ENCODE data around the gene ABCC11.
"Not testable (repeated sequence)": the region's sequence is repeated elsewhere in the genome, so short reads cannot be mapped to it uniquely, and the experiment has no call there.

ABCC11 gene

GRCh38 chr16:48193846-48194245 is 53.5 kb downstream of the ABCC11 start:
- Histone ChIP-seq H3K36me3 (ENCODE audit: control insufficient read depth in 4 of 4, insufficient read depth in 4 of 4, low read length in 3 of 4) (no peaks in the 10 kb centered on the region), H3K4me1 (ENCODE audit: control extremely low read depth in 1 of 4, control insufficient read depth in 4 of 4, insufficient read depth in 4 of 4, low read length in 3 of 4) (peaks cover 0 to 4% (median 0%) of the 10 kb centered on the region in 4 experiments), H3K27me3 (replicated peaks in 2 of 5; ENCODE audit: control insufficient read depth in 4 of 5, insufficient read depth in 5 of 5, low read length in 4 of 5) (peaks cover 0 to 3% (median 0%) of the 10 kb centered on the region in 5 experiments), H3K4me3 (ENCODE audit: control insufficient read depth in 1 of 7, extremely low read depth in 1 of 7, insufficient read depth in 4 of 7, low read depth in 2 of 7, low read length in 6 of 7) (no peak overlapping the region), H3K9me3 (ENCODE audit: control extremely low read depth in 1 of 5, control insufficient read depth in 4 of 5, insufficient read depth in 2 of 5, low read depth in 1 of 5, low read length in 4 of 5) (peaks cover 0 to 3% (median 0%) of the 10 kb centered on the region in 5 experiments), H3K27ac (ENCODE audit: insufficient read depth in 1 of 2, low read depth in 1 of 2, low read length in 2 of 2, poor library complexity in 1 of 2, severe bottlenecking in 2 of 2) (no peak overlapping the region)
- ChIA-PET CTCF (no interaction called here), POLR2A (interaction anchor here (0.6 kb wide), 1 partner anchor 1260 kb away, joined by 3 read pairs; no protein-coding TSS in a partner anchor)
- WGBS (ENCODE audit: insufficient coverage) = 86% methylated on average over 5 of the region's 7 CpGs
- no peak for DNase-seq

- no peaks in the 10 kb centered on the region for H3K27me3 ChIP-seq (replicated peaks in 2 of 5; ENCODE audit: control insufficient read depth in 4 of 5, insufficient read depth in 5 of 5, low read length in 4 of 5)
- no peaks in the 10 kb centered on the region for H3K9me3 ChIP-seq (ENCODE audit: control extremely low read depth in 1 of 5, control insufficient read depth in 4 of 5, insufficient read depth in 2 of 5, low read depth in 1 of 5, low read length in 4 of 5)
- no peaks in the 10 kb centered on the region for H3K36me3 ChIP-seq (ENCODE audit: control insufficient read depth in 4 of 4, insufficient read depth in 4 of 4, low read length in 3 of 4)
- peaks cover 0 to 16% (median 0%) of the 10 kb centered on the region in 4 experiments for H3K4me1 ChIP-seq (ENCODE audit: control extremely low read depth in 1 of 4, control insufficient read depth in 4 of 4, insufficient read depth in 4 of 4, low read length in 3 of 4)
- no peak overlapping the region for H3K4me3 ChIP-seq (ENCODE audit: control insufficient read depth in 1 of 7, extremely low read depth in 1 of 7, insufficient read depth in 4 of 7, low read depth in 2 of 7, low read length in 6 of 7)
- ChIA-PET POLR2A (no interaction called here), CTCF (no interaction called here)
- 77% methylated on average over 2 of the region's 6 CpGs for WGBS (ENCODE audit: insufficient coverage)
- H3K27ac ChIP-seq (ENCODE audit: insufficient read depth in 1 of 2, low read depth in 1 of 2, low read length in 2 of 2, poor library complexity in 1 of 2, severe bottlenecking in 2 of 2) = no peak overlapping the region
- DNase-seq = peak in 2 of 3 donors; percentile 28 to 39
These were observed 58.8 kb downstream of the ABCC11 start for GRCh38 chr16:48188449-48189102.

GRCh38 chr16:48187779-48188178 is 59.6 kb downstream of the ABCC11 start:
- WGBS (ENCODE audit: insufficient coverage) = 100% methylated on average over 4 of the region's 4 CpGs
- no peaks in the 10 kb centered on the region for H3K9me3 ChIP-seq (ENCODE audit: control extremely low read depth in 1 of 5, control insufficient read depth in 4 of 5, insufficient read depth in 2 of 5, low read depth in 1 of 5, low read length in 4 of 5)
- no peaks in the 10 kb centered on the region for H3K36me3 ChIP-seq (ENCODE audit: control insufficient read depth in 4 of 4, insufficient read depth in 4 of 4, low read length in 3 of 4)
- CTCF ChIA-PET = no interaction called here
- no peak overlapping the region for H3K4me3 ChIP-seq (ENCODE audit: control insufficient read depth in 1 of 7, extremely low read depth in 1 of 7, insufficient read depth in 4 of 7, low read depth in 2 of 7, low read length in 6 of 7)
- POLR2A ChIA-PET = no interaction called here
- DNase-seq = no peak
- peaks cover 0 to 16% (median 0%) of the 10 kb centered on the region in 4 experiments for H3K4me1 ChIP-seq (ENCODE audit: control extremely low read depth in 1 of 4, control insufficient read depth in 4 of 4, insufficient read depth in 4 of 4, low read length in 3 of 4)
- H3K27ac ChIP-seq (ENCODE audit: insufficient read depth in 1 of 2, low read depth in 1 of 2, low read length in 2 of 2, poor library complexity in 1 of 2, severe bottlenecking in 2 of 2) = no peak overlapping the region
- H3K27me3 ChIP-seq (replicated peaks in 2 of 5; ENCODE audit: control insufficient read depth in 4 of 5, insufficient read depth in 5 of 5, low read length in 4 of 5) = no peaks in the 10 kb centered on the region

GRCh38 chr16:48184681-48185080 is 62.7 kb downstream of the ABCC11 start:
- Histone ChIP-seq H3K9me3 (ENCODE audit: control extremely low read depth in 1 of 5, control insufficient read depth in 4 of 5, insufficient read depth in 2 of 5, low read depth in 1 of 5, low read length in 4 of 5) (no peaks in the 10 kb centered on the region), H3K27me3 (replicated peaks in 2 of 5; ENCODE audit: control insufficient read depth in 4 of 5, insufficient read depth in 5 of 5, low read length in 4 of 5) (no peaks in the 10 kb centered on the region), H3K4me3 (ENCODE audit: control insufficient read depth in 1 of 7, extremely low read depth in 1 of 7, insufficient read depth in 4 of 7, low read depth in 2 of 7, low read length in 6 of 7) (no peak overlapping the region), H3K4me1 (ENCODE audit: control extremely low read depth in 1 of 4, control insufficient read depth in 4 of 4, insufficient read depth in 4 of 4, low read length in 3 of 4) (peaks cover 0 to 16% (median 0%) of the 10 kb centered on the region in 4 experiments), H3K36me3 (ENCODE audit: control insufficient read depth in 4 of 4, insufficient read depth in 4 of 4, low read length in 3 of 4) (no peaks in the 10 kb centered on the region), H3K27ac (ENCODE audit: insufficient read depth in 1 of 2, low read depth in 1 of 2, low read length in 2 of 2, poor library complexity in 1 of 2, severe bottlenecking in 2 of 2) (no peak overlapping the region)
- CTCF ChIA-PET = no interaction called here
- POLR2A ChIA-PET = no interaction called here
- 99% methylated on average over 6 of the region's 6 CpGs for WGBS (ENCODE audit: insufficient coverage)
- no peak for DNase-seq

GRCh38 chr16:48182979-48183537 is 64.3 kb downstream of the ABCC11 start:
- no peak for DNase-seq
- WGBS (ENCODE audit: insufficient coverage) = 98% methylated on average over 7 of the region's 8 CpGs
- CTCF ChIA-PET = interaction anchor here (1.1 kb wide), 2 partner anchors 13 to 25 kb away, joined by 3 to 4 read pairs; no protein-coding TSS in a partner anchor

GRCh38 chr16:48181746-48182520 is 65.4 kb downstream of the ABCC11 start:
- H3K9me3 ChIP-seq (ENCODE audit: control extremely low read depth in 1 of 5, control insufficient read depth in 4 of 5, insufficient read depth in 2 of 5, low read depth in 1 of 5, low read length in 4 of 5); DNase-seq; H3K27me3 ChIP-seq (replicated peaks in 2 of 5; ENCODE audit: control insufficient read depth in 4 of 5, insufficient read depth in 5 of 5, low read length in 4 of 5); H3K27ac ChIP-seq (ENCODE audit: insufficient read depth in 1 of 2, low read depth in 1 of 2, low read length in 2 of 2, poor library complexity in 1 of 2, severe bottlenecking in 2 of 2); POLR2A ChIA-PET; H3K36me3 ChIP-seq (ENCODE audit: control insufficient read depth in 4 of 4, insufficient read depth in 4 of 4, low read length in 3 of 4); H3K4me1 ChIP-seq (ENCODE audit: control extremely low read depth in 1 of 4, control insufficient read depth in 4 of 4, insufficient read depth in 4 of 4, low read length in 3 of 4); H3K4me3 ChIP-seq (ENCODE audit: control insufficient read depth in 1 of 7, extremely low read depth in 1 of 7, insufficient read depth in 4 of 7, low read depth in 2 of 7, low read length in 6 of 7): not testable (repeated sequence)
- 95% methylated on average over 11 of the region's 14 CpGs for WGBS (ENCODE audit: insufficient coverage)
- CTCF ChIA-PET = interaction anchor here (1.1 kb wide), 1 partner anchor 11 kb away, joined by 3 read pairs; no protein-coding TSS in a partner anchor

More at GRCh38 chr16:48182979-48183537, 64.3 kb downstream of the ABCC11 start:
- no peak overlapping the region for H3K4me3 ChIP-seq (ENCODE audit: control insufficient read depth in 1 of 7, extremely low read depth in 1 of 7, insufficient read depth in 4 of 7, low read depth in 2 of 7, low read length in 6 of 7)
- no peaks in the 10 kb centered on the region for H3K9me3 ChIP-seq (ENCODE audit: control extremely low read depth in 1 of 5, control insufficient read depth in 4 of 5, insufficient read depth in 2 of 5, low read depth in 1 of 5, low read length in 4 of 5)
- H3K27me3 ChIP-seq (replicated peaks in 2 of 5; ENCODE audit: control insufficient read depth in 4 of 5, insufficient read depth in 5 of 5, low read length in 4 of 5) = no peaks in the 10 kb centered on the region
- peaks cover 0 to 4% (median 0%) of the 10 kb centered on the region in 4 experiments for H3K4me1 ChIP-seq (ENCODE audit: control extremely low read depth in 1 of 4, control insufficient read depth in 4 of 4, insufficient read depth in 4 of 4, low read length in 3 of 4)
- H3K27ac ChIP-seq (ENCODE audit: insufficient read depth in 1 of 2, low read depth in 1 of 2, low read length in 2 of 2, poor library complexity in 1 of 2, severe bottlenecking in 2 of 2) = no peak overlapping the region
- H3K36me3 ChIP-seq (ENCODE audit: control insufficient read depth in 4 of 4, insufficient read depth in 4 of 4, low read length in 3 of 4) = no peaks in the 10 kb centered on the region
- POLR2A ChIA-PET = no interaction called here

Measured in common myeloid progenitor, CD34-positive (primary cell).